Psoas muscle (tissue), 8 donors: ENCODE data around the gene LINC01488. TPM values are rescaled to one million over a fixed set of nuclear protein-coding genes. Genes with fewer than 3 reads are reported as not detected.

ENCODE experiments used
- ATAC-seq, 4 donors: fragments of 200-7000 bp; cut with Tn5 transposase; one replicate each; pipeline ENCODE4 v1.9.1; 2020; ENCODE audit warnings: moderate library complexity in 3 of 4, mild to moderate bottlenecking in 2 of 4
- DNase-seq, 2 donors: peaks; one replicate each; pipeline ENCODE4 v3.0.0-alpha.2; 2020
- H3K27ac ChIP-seq: fragments of 200-600 bp; one replicate; pipeline ENCODE4 v1.8.0; 2022
- H3K27me3 ChIP-seq, 3 donors: fragments of 200-600 bp in 1 of 3; one replicate each; pipeline versions ENCODE4 v1.6.1 to v1.8.0; 2013 to 2022; ENCODE audit warnings: low read length in 2 of 3, mild to moderate bottlenecking in 2 of 3, moderate library complexity in 1 of 3; ENCODE audit not compliant: insufficient read depth in 3 of 3
- H3K36me3 ChIP-seq, 2 donors: fragments of 200-600 bp in 1 of 2; one replicate each; pipeline versions ENCODE4 v1.6.1 to v1.8.0; 2013 to 2022; ENCODE audit warnings: low read depth in 1 of 2, mild to moderate bottlenecking in 1 of 2, moderate library complexity in 1 of 2; ENCODE audit not compliant: insufficient read depth in 1 of 2
- H3K4me1 ChIP-seq: fragments of 200-600 bp; one replicate; pipeline ENCODE4 v1.8.0; 2022
- H3K4me3 ChIP-seq: fragments of 200-600 bp; one replicate; pipeline ENCODE4 v1.8.0; 2022; ENCODE audit warnings: mild to moderate bottlenecking
- H3K9me3 ChIP-seq: fragments of 200-600 bp; one replicate; pipeline ENCODE4 v1.8.0; 2022
- WGBS, 3 donors: extraction: QIAGEN DNeasy Blood & Tissue Kit; methylation state at CpG; one replicate each; pipeline versions ENCODE4 v1.1.6 to v1.1.7; 2013; 5-methylcytosine and 5-hydroxymethylcytosine counted together
- intact Hi-C, 2 donors: fragments of 100-400 bp; cut with DNase I; formaldehyde crosslinking; loops; one replicate each; pipeline versions ENCODE4 v1.11.0 to v1.14.2; 2022
- polyA plus RNA-seq, 3 donors: library from polyadenylated mRNA; stranded (reverse); fragments of 200-250 nt; gene quantifications; one replicate each; pipeline ENCODE4 v1.2.3, GENCODE V29; 2013
- total RNA-seq, 4 donors: library from RNA; stranded (reverse); fragmentation: NEBNext Ultra II Directional in 2 of 4; extraction: Animal tissue kit (Norgen Biotek cat#: 25700) in 2 of 4; gene quantifications; one replicate each; pipeline versions ENCODE4 v1.2.1 to v1.2.4, GENCODE V29; 2021 to 2023
- TF ChIP-seq, protein P1 (sequence below): fragments of 200-600 bp; IDR thresholded peaks from one replicate; pipeline ENCODE4 v1.8.0; 2022; ENCODE audit warnings: antibody characterized with exemption
- donor health status: healthy with polysubstance abuse.
- donor health status: DM: no; HTN: no; CAD: no; lungs with moderate emphysema.
- donor health status: Bipolar disorder and iron deficiency.
- donor health status: healthy.
- donor health status: DM: yes; HTN: yes; CAD: no.
- donor health status: DM: no; HTN: no; CAD: no.
- donor health status: DM: no; HTN: no; CAD: no.
- donor health status: DM: yes; HTN: yes; CAD: no.

The LINC01488 gene
- total and polyA plus RNA-seq, 7 donors = 0.03 TPM; not detected in 6

DNA sequence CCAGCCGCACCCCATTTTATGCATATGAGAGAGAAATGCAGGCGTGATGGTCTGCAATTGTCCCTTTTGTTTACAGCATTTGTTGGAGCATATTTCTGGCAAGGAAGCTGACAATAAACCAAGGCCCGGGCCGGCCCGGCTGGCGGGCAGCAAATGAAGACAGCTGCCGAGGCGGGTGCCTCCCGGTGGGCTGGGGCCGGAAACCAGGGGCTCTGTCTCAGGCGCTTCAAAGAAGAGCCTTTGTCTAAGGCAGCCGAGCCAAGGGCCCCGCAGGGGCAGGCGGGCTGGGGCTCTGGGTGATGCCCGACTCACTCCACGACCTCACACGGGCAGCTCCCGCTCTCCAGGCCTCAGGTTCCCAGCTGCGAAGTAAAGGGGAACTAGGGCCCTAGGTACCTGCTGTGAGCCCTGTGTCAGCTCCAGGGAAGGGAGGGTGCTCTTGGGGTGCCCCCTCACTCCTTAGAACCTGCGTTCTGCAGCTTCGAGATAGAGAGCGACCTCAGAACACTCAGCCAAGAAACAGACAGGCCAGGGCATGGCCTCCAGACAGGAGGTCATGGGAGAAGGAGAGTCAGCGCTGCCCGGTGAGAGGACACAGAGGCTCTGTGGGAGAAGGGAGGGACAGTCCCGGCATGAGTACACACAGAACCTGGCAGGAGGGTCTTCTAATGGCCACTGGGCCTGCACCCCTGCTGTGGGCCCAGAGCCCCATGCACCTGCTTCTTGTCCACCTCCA is 2.4 kb downstream of the LINC01488 start:
- Histone ChIP-seq H3K27ac (no peak overlapping the region), H3K9me3 (no peaks in the 10 kb centered on the region), H3K27me3 (peaks cover 0 to 2% (median 0%) of the 10 kb centered on the region in 3 donors), H3K4me1 (peaks cover 7% of the 10 kb centered on the region), H3K4me3 (no peak overlapping the region), H3K36me3 (no peaks in the 10 kb centered on the region)
- DNase-seq = peak; percentile 7 to 45
- intact Hi-C loops = no loop called here
- no peak for ATAC-seq
- WGBS, 3 donors = 51 to 60% (median 52%) methylated on average over 25 of the region's 25 CpGs
- TF ChIP-seq, protein P1, sequence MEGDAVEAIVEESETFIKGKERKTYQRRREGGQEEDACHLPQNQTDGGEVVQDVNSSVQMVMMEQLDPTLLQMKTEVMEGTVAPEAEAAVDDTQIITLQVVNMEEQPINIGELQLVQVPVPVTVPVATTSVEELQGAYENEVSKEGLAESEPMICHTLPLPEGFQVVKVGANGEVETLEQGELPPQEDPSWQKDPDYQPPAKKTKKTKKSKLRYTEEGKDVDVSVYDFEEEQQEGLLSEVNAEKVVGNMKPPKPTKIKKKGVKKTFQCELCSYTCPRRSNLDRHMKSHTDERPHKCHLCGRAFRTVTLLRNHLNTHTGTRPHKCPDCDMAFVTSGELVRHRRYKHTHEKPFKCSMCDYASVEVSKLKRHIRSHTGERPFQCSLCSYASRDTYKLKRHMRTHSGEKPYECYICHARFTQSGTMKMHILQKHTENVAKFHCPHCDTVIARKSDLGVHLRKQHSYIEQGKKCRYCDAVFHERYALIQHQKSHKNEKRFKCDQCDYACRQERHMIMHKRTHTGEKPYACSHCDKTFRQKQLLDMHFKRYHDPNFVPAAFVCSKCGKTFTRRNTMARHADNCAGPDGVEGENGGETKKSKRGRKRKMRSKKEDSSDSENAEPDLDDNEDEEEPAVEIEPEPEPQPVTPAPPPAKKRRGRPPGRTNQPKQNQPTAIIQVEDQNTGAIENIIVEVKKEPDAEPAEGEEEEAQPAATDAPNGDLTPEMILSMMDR = no peak

DNA sequence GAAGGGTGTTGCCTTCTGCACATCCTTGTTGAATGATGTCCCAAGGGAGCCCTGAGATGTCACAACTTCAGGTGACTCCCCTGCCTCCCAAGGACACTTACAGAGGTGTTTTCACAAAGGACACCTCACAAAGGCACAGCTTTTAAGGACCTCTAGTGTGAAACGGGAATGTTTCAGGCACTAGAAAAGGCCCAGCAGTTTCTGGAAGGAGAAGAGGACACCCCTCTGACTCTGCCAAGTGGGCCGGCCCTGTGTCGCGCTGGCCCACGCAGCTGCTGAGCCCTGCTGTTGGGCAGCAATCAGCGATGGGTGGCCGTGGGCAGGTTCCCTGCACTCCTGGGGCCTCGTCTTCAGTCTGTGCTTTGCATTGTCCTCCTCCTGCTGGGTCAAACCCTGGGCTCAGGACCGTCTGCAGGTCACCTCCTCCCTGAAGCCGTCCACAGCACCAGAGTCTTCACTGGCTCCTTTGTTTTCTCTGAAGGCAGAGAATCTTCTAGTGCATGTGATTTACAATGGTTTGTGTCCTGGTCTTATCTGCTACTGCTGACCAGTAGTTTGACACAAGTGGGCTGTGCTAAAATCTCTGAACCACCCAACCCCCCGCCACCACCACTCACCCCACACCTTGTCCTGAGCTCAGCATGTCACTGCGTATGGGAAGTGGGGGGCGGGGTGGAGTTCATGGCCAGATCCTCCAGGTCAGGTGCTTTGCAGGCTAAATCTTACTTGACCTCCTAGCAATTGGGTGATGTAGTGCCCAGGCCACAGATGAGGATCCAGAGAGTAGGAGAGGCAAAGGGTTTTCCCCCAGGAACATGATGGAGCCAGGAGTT is 3.2 kb downstream of the LINC01488 start:
- H3K27ac ChIP-seq = no peak overlapping the region
- no peak for ATAC-seq
- no peaks in the 10 kb centered on the region for H3K9me3 ChIP-seq
- intact Hi-C loops = no loop called here
- DNase-seq = peak; percentile 4 to 28
- WGBS, 3 donors = 68 to 79% (median 75%) methylated on average over 13 of the region's 13 CpGs
- TF ChIP-seq, protein P1 = no peak
- no peak overlapping the region for H3K4me3 ChIP-seq
- peaks cover 0 to 2% (median 0%) of the 10 kb centered on the region in 3 donors for H3K27me3 ChIP-seq
- H3K36me3 ChIP-seq = no peaks in the 10 kb centered on the region
- peaks cover 15% of the 10 kb centered on the region for H3K4me1 ChIP-seq

DNA sequence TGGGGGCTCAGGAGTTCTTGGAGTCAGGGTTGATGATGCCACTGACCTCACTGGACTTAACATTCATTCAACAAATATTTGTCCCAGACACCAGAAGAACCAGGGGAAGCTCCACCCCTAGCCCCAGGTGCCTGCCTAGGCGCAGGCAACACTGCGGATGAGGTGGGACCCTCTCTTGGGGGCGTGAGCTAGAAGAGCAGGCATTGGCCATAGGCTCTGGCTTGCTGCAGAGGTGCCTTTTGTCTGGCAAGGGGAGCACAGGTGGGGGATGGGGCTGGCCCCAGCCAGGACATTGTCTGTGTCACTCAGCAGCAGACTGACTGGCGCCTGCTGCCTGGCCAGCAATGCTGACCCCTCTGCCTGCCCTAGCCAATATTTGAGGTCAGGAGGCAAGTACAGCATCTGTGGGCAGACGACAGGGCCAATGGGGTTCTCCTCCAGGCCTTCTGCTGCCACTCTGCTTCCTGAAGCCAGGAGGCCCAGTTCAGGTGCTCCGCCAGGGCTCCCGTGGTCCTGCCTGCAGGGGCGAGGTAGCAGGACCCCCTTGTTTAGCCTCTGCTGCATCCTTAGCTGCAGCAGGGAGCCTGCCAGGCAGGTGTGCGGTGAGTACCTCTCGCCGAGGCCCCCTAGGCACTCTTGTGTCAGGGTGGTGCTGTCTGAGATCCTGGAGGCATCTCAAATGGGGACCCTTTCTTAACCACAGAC is 4.0 kb downstream of the LINC01488 start:
- no peak overlapping the region for H3K4me3 ChIP-seq
- peak; percentile 7 to 28 for DNase-seq
- no peaks in the 10 kb centered on the region for H3K9me3 ChIP-seq
- ATAC-seq = peak in 1 of 4 donors; percentile 37
- H3K4me1 ChIP-seq = peaks cover 12% of the 10 kb centered on the region
- no peaks in the 10 kb centered on the region for H3K36me3 ChIP-seq
- no peak overlapping the region for H3K27ac ChIP-seq
- 93 to 95% (median 95%) methylated on average over 10 to 11 of the region's 11 CpGs for WGBS, 3 donors
- intact Hi-C loops = no loop called here
- TF ChIP-seq, protein P1 = no peak
- peaks cover 0 to 2% (median 0%) of the 10 kb centered on the region in 3 donors for H3K27me3 ChIP-seq

DNA sequence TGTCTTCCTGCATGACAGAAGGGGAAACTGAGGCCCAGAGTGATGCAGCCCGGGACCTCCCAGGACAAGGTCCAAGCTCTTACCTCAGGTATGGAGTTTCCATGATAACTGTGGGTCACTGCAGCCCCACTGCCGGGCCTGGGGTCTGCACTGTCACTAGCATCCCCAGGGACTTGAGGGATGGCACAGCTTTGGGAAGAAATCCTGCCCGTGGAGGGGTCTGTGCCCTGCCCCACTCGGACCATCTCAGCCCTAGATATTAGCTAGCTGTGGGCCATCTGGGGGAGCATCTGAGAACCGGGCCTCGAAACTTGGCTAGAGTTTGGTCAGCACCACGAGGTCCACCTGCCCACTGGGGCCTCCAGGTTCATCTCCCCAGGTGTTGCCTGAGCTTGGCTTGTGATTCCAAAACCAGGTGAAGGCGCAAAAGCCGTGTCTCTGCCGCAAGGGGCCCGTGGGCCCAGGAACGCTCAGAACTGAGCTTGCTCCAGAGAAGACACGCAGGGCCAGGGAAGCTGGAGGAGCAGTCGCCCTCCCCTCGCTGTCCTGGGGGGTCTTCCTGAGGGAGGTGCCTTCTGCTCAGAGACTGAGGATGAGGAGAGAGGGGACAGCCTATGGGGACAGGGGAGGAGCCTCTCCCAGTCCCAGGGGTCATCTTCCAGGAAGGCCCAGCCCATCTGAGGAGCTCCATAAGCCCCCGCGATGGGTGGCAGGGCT is 4.8 kb downstream of the LINC01488 start:
- intact Hi-C loops = no loop called here
- DNase-seq (peak; percentile 7 to 48), ATAC-seq (no peak)
- WGBS, 3 donors = 81 to 87% (median 84%) methylated on average over 17 of the region's 17 CpGs
- H3K9me3 ChIP-seq = no peaks in the 10 kb centered on the region
- TF ChIP-seq, protein P1 = no peak
- no peak overlapping the region for H3K4me3 ChIP-seq
- no peaks in the 10 kb centered on the region for H3K36me3 ChIP-seq
- H3K27ac ChIP-seq = no peak overlapping the region
- peaks cover 0 to 2% (median 0%) of the 10 kb centered on the region in 3 donors for H3K27me3 ChIP-seq
- peaks cover 10% of the 10 kb centered on the region for H3K4me1 ChIP-seq
